HG02610 (cell line): Measurements from ENCODE around the gene GDF11.

Experiments
- ATAC-seq: cut with Tn5 transposase; IDR thresholded peaks from one replicate; pipeline ENCODE4 v1.9.1; 2021; ENCODE audit warnings: mild to moderate bottlenecking, moderate library complexity; ENCODE audit not compliant: unreplicated experiment

Gene GDF11

DNA sequence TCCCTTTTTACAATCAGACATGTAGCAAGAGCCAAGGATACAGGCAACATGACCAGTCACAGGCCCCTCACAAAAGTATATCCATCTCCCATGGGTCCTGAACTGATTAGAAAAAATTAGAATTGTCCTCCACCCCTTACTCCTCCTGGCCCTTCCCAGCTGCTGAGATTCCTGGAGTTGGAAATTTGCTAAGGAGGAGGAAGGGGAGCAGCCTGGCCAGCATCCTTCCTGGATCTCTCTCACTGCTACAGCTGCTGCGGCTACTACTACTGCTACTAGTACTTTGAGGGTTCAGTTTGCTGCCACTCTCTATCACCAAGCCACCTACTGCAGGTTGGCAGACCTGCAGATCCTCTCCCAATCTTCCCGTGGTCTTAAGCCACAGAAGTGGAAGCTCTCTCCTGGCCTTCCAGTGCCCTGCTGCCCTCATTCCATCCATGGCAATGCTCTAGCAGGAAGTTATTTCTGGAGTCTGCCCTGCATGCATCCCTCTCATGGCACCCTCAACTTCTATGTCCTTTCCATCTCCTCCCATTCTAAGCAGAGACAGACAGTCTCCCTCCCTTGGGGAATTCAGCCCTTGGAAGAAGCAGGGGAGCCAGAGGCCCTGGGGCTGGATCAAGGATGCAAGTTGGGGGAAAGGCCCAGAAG lies 36.2 kb upstream of the GDF11 start:
- no peak for ATAC-seq

DNA sequence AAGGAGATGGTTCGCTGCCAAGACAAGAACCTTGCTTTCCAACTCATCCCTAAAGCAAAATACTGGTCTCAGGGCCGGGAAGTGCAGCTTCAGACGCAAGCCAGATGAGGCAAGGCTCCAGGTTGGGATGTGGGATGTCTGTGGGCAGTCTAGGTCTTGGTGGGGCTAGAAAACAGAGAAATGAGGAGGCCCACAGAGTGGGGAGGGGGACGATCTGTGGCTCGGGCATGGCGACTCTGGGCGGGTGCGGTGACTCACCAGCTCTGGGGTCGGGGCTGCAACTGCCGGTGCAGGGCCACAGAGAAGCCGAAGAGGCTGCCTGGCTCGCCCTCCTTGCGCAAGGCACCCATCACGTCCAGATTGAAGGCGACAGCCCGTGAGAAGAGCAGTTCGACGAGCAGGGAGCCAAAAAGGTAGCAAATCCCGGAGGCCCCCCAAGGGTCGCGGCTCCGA lies 35.7 kb upstream of the GDF11 start:
- ATAC-seq = no peak

DNA sequence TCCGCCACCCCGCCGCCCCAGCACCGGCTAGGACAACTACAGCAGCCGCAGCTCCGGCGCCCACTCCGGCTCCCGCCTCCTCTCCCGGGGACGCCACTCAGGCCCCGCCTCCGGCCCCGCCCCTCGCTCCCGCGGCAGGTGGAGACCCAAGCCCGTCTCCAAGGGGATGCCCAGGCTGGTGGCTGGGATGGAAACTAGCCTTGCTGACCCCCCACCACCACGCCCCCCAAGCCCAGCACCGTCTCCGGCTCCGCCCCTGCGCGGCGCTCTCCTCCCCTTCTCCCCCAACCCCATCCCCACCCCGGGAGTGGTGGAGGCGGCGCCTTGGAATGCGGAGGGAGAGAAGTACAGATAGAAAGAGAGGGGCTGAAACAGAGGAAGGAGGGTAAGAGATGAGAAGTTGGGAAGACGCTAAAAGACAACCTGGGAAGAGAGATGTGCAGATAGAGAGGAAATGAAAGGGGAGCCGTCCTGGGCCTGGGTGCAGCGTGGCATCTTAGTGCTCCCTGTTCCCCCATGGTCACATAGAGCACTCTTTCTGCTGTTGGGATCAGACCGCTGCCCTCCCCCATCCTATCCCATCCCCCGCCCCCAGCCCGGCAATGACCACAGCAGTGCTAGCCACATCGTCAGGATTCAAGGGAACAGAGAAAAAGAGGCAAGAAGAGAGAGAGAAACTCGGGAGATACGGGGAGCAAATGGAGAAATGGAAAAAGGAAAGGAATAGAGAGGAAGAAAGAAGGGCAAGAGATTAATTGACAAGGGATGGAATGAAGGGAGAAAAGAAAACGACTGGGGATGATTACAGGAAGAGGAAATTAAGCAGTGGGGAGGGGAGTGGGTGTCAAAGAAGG lies 34.9 kb upstream of the GDF11 start, which contains the start of gene ITGA7:
ITGA7 (minus strand) TSS at position 64 of the 854 bp plus-strand sequence. CDS start 222 bp downstream, outside the sequence.
- ATAC-seq = peak; percentile 56

DNA sequence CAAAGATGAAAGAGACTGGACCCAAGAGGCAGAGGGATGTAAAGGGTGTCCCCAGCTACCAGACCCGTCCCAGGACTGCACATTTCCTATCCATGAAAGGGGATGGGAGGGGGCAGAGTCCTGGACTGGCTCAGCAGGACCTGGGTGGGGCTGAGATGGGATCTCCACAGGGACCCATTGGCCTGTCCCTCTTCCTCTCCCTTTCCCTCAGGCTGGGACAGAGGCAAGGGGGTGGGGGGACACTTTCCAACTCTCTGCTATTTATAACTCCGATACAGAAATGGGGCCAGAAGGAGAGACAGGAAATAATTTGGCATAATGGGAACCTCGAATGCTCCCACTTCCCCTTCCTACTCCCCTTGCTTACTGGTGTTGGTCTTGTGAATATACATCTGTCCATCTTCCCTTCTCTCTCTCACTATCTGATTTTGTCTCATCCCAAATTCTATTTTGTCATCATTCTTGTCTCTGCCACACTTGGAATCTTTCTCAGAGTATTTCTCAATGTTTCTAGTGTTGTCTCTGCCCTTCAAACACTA lies 34.2 kb upstream of the GDF11 start:
- no peak for ATAC-seq

DNA sequence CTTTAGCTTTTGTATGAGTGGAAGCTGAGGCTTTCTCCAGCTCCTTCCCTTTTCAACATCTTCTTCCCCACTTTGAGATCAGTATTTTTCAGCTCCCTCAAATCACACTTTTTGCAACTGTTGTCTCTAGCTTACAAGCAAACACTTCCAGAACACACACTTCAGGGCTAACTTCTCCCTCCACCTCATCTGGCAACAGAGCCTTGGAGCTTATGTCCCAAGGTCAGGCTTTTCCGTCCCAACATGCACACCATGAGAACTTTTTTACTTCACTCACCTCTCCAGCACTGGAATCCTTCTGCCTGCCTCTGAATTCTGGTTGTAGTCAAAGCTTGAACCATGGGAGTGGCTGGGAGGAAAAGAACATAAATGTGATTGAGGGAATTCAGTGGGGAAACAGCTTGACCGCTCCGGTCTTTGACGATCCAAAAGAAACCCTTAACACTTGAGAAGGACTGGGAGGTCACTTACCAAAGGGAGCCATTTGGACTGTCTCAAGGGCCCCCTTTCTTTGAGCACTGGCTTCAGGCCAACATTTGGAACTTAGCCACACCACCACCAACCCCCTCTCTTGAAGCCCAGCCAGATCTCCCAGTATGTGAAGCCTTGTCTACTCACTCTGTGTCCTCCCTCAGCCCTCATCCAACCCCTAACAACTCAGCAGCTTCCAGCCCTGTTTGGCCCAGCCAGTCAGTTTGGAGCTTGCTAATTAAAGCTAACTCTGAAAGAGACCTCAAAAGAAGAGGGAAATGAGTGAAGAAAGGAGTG lies 31.0 kb upstream of the GDF11 start:
- ATAC-seq = no peak

DNA sequence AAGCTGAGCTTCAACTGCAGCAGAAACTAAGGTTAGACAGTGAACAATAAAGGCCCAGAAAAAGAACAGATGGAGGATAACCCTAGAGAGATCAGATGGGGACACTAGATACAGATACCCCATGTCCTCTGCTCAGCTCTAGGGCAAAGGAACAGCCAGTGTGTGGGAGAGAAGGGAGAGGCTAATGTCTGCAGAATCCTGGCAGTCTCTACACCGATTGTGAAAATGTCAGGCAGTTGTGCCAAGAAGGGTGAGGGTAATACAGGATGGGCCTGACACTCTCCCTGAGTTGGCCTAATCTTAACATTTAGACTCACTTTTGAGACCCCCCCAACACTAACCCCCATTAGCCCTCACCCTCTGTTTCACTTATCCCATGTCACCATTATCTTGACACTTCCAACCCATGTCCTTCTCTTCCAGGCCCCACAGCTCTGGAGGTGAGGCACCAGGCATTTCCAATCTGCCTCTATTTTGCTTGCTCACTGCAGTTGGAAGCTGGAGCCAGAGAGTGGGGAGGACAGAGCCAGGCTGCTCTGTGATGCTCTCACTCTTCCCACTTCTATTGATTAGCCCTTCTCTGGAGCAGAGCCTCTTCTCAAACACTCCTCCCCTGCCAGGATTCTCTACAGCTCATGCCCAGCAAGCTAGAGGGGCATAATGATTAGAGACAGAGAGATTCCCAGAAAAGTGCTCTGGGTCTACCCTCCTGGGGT lies 30.1 kb upstream of the GDF11 start:
- ATAC-seq = no peak

DNA sequence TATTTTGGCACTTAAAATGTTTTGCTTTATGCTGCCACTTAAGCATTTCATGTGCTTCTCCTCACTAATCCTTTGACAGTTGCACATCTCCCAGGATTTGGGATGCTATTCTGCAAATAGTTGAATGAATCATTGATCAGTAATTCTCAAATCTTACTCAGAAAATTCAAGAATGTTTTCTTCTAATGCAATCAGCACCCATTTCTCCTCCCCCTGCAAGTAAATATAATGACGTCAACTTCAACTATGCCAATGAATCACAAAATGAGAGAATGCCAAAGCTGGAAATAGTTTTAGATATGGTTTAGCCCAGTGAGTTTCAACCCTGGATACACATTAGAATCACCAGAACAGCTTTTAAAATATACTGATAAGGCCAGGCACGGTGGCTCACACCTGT lies 29.2 kb upstream of the GDF11 start:
- no peak for ATAC-seq

DNA sequence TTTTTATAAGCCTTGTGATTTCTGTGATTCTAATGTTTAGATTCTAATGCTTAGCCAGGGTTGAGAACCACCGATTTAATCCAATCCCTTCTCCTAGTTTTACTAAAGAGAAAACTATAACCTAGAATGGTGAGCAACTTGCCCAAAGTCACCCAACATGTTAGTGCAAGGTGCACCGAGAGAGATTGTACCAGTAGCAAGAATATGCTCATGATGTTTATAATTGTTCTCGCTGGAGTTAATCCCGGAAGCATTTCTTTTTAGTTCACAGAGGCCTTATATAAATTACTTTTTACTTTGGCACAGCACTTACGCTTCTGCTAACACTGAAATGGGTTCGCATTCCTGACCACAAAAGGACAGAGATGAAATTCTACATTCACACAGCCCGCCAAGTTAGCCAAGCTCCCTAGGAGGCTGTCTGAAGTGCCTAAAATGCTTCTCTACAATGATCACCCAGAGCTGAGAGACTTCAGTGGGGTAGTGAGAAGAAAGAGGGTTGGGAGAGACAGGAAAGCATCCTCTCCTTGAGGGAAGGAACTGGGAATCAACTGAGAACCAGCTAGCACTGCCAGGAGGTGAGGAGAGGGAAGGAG lies 27.7 kb upstream of the GDF11 start:
- ATAC-seq = no peak

DNA sequence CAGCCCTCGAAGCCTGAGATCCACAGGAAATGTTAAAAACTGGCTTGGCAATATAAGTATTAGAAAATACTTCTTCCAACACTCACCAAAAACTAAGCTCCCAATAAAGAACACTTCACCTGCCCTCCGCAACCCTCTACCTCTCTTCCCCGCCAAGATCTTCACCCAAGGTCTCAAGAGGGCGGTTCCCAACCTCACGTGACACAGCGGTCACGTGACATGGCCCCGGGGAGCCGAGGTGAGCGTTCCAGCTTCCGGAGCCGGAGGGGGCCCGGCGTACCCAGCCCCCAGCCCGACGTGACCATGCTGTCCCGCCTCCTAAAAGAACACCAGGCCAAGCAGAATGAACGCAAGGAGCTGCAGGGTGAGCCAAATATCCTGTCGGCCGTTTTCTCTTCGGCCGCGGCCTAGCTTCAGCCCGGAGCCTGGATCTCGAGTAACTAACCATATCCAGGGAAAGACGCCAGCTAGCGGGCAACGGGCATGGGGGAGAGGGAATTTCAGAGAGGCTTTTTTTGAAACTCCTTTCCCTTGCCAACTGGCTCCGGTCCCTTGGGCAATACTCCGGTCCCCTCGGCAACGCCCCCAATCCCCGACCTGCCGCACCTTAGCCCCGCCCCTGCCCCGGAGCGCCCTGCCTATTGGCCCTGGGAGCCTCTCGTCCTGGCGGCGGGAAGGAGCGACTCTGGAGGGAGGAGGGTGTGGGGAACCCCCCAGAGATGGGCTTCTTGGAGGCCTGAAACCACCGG lies 26.9 kb upstream of the GDF11 start, which contains the start of gene BLOC1S1:
BLOC1S1 (plus strand) TSS at position 214 of the 749 bp plus-strand sequence; CDS start at position 220, 6 bp downstream.
- peak; percentile 92 for ATAC-seq

DNA sequence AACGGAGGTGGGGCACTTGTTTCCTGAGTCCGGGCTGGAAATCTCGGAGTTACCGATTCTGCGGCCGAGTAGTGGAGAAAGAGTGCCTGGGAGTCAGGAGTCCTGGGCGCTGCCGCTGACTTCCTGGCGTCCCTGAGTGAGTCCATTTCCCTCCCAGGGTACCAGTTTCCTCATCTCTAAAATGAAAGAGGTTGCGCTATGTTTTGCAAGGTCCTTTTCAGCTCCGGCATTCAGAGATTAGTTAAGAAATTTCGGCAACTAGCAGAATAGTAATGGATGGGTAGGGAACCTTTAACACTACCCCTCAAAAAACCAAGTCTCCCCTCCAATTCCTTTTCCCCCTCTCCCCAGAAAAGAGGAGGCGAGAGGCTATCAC lies 26.4 kb upstream of the GDF11 start:
- ATAC-seq = no peak

DNA sequence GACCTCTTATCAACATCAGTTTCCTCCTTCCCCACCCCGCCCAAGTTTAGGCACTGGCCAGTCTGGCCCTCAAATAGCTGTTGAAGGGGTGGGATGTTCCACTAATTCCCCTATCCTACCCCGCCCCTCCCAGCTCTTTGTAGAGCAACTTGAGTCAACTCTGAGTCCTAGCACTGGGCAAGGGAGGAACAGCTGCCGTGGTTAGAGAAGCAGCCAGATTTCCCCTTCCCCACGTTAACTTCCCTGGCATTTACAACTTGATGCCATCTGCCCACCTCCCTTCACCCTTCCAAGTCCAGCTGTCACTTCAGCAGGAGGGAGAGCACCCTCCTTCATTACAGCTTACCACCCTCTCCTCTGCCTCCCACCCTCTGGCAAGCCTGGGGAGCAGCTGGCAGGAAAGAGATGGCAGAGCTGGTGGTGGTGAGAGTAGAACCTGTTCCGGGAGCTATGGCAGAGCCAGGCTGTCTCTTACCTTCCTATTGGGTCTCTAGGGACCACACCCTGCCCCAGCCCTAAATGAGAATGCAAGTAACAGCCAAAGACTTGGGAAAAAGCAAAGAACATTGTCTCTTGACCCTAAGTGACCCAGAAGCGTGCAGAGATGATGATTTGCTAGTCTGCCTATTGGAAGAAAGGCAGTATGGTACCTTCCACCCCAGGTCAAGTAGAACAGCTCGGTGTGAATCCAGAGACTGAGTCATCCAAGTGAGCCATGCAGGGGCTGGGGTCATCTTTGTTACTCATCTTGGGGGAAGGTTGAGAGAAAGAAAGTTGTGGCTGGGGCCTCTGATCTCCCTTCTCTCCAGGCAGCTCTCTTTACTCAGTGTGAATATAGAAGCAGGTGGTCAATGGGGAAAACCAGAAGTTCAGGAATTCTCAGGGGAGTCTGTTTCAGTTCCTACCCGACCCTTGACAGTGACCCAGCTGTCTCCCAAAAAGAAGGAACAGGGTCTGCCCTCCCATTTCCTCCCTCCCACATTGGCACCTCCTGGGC lies 25.6 kb upstream of the GDF11 start:
- no peak for ATAC-seq

DNA sequence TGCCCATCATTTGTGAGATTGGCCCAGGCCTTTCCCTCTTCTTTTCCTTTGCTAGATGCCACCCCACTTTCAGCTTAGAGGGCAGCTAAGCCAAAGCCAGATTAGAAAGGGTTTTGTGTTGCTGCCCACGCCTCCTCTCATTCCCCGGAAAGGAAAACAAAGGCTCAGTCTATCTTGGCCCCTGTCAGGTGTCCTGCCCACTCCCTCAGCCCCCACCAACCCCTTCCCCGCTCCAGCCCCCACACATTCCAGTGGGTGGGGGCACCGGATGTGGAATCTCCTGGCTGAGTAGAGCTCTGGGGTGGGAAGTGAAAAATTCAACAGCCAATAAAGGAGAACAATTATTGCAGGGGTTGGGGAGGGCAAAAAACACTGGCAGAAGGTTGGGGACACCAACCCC lies 24.9 kb upstream of the GDF11 start:
- no peak for ATAC-seq

DNA sequence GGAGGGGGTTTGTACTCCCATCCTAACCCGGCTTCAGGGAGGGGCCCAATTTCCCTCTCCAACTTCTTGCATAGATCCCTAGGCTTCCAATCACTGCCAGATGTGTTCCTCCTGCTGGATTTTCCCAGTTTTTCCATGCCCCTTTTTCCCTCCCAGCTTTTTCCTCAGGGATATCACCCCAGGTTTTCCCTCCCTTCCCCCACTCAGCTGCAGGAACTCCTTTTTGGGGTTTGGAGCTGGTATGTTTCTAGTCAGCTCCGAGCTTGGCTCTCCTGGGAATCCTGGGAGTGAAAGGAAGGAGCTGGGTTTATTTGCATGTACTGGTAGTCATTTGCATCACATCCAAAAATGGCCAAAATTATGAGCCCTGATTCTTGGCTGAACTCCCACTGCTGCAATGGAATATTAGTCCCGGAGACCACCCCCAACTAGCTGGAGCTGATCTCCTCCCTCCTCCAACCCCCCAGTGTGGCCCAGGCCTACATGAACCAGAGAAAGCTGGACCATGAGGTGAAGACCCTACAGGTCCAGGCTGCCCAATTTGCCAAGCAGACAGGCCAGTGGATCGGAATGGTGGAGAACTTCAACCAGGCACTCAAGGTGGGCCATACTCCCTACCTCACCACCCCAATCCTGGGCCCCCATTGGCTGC lies 24.2 kb upstream of the GDF11 start:
- ATAC-seq = no peak

DNA sequence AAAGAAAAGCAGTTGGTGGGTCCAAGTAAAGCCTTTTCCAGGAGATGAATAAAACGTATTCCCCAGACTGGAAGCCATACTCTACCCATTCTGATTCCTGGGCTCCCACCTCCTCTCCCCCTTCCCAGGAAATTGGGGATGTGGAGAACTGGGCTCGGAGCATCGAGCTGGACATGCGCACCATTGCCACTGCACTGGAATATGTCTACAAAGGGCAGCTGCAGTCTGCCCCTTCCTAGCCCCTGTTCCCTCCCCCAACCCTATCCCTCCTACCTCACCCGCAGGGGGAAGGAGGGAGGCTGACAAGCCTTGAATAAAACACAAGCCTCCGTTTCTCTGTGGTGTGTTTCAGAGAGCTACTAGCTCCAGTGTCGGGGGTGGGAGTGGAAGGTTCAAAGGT lies 23.6 kb upstream of the GDF11 start:
- no peak for ATAC-seq

DNA sequence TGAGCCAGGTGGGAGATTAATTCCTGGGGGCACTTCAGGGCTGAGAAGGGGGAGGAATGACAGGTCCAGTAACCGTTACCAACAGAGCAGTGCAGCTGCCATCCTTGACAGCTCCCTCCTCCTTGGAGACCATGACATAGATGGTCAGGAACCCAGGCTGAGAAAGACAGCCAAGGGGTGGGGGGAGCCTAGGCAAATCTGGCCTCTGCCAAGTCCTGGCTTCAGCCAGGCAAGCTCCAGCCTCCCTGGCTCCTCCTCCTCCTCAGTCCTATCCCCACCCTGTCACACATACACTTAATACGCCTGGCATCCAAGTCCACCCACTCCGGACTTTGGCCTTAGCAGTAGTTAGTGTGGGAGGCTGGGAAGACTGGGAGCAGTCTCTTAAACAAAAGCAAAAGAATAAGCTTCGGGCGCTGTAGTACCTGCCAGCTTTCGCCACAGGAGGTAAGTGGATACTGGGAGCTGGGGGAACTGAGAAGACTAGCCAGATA lies 22.8 kb upstream of the GDF11 start, which contains the start of gene RDH5:
RDH5 (plus strand) TSS at position 323 of the 494 bp plus-strand sequence. CDS start 792 bp downstream, outside the sequence.
- ATAC-seq = no peak

DNA sequence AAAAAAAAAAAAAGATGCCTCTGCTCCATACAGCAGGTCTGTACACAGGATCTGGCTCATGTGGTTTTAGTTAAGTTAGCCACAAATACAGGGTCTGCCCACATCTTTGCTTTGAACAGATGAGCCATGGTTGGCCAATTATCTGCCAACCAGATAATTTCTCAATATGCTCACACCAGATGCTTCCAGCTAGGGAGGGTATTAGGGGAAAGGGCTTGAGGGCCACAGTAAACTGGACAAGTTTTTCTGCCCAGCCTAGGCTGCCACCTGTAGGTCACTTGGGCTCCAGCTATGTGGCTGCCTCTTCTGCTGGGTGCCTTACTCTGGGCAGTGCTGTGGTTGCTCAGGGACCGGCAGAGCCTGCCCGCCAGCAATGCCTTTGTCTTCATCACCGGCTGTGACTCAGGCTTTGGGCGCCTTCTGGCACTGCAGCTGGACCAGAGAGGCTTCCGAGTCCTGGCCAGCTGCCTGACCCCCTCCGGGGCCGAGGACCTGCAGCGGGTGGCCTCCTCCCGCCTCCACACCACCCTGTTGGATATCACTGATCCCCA lies 22.0 kb upstream of the GDF11 start:
- no peak for ATAC-seq

DNA sequence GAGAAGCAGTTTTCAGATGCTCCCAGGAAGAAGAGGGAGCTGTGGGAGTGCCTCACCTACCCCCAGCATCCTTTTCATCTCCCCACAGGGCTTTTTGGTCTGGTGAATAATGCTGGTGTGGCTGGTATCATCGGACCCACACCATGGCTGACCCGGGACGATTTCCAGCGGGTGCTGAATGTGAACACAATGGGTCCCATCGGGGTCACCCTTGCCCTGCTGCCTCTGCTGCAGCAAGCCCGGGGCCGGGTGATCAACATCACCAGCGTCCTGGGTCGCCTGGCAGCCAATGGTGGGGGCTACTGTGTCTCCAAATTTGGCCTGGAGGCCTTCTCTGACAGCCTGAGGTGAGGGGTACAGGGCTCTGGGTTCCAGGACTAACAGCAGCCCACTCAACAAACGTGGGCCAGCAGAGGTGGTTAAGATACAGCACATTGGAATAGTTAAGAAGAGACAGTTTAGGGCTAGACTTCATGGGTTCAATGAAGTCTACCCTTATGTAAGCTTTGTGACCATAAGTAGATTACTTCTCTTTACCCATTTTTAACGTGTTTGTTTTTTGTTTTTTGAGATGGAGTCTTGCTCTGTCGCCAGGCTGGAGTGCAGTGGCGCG lies 21.2 kb upstream of the GDF11 start:
- ATAC-seq = no peak
